Activated T-helper 1 cell treated with anti-CD3 and anti-CD28 coated beads, Interleukin-12 subunit alpha, Interleukin-12 subunit beta, Interleukin-2, Interleukin-4 antibody, amounts not matched to agents 30 ng/mL and 10 ng/mL and 1 ng/mL, durations not matched to agents 14 hours and 24 hours and 36 hours (primary cell): ENCODE results near the gene PIK3R6. TPM values are rescaled to one million over a fixed set of nuclear protein-coding genes. Genes with fewer than 3 reads are reported as not detected.
A peak's percentile ranks its signal among the peaks of the same experiment; 100 is the strongest.

Experiments
- DNase-seq: peaks from one replicate; pipeline ENCODE4 v3.0.0; 2021; ENCODE audit warnings: low spot score
- H3K27ac Mint-ChIP-seq: one replicate; pipeline ENCODE4 v1.8.0; 2021; ENCODE audit warnings: mild to moderate bottlenecking, mixed read lengths
- H3K27me3 Mint-ChIP-seq: one replicate; pipeline ENCODE4 v1.8.0; 2022; ENCODE audit warnings: mild to moderate bottlenecking, moderate library complexity, mixed read lengths; ENCODE audit not compliant: insufficient read depth
- H3K36me3 Mint-ChIP-seq: one replicate; pipeline ENCODE4 v1.8.0; 2021; ENCODE audit warnings: low read depth, mixed read lengths
- H3K4me1 Mint-ChIP-seq: one replicate; pipeline ENCODE4 v1.8.0; 2021; ENCODE audit warnings: low read depth, mixed read lengths
- H3K4me3 Mint-ChIP-seq: one replicate; pipeline ENCODE4 v1.8.0; 2021; ENCODE audit warnings: mild to moderate bottlenecking, moderate library complexity, mixed read lengths
- H3K9me3 Mint-ChIP-seq: one replicate; pipeline ENCODE4 v1.8.0; 2021; ENCODE audit warnings: mixed read lengths
- intact Hi-C: fragments of 100-400 bp; cut with micrococcal nuclease; formaldehyde crosslinking; loops from one replicate; pipeline ENCODE4 v1.15.1; 2024
- total RNA-seq: library from RNA; stranded (reverse); gene quantifications from 2 replicates; pipeline ENCODE4 v1.2.3, GENCODE V29; 2022

Gene PIK3R6
- total RNA-seq, 1 donor from 2014 or later, result 2.0 TPM

DNA sequence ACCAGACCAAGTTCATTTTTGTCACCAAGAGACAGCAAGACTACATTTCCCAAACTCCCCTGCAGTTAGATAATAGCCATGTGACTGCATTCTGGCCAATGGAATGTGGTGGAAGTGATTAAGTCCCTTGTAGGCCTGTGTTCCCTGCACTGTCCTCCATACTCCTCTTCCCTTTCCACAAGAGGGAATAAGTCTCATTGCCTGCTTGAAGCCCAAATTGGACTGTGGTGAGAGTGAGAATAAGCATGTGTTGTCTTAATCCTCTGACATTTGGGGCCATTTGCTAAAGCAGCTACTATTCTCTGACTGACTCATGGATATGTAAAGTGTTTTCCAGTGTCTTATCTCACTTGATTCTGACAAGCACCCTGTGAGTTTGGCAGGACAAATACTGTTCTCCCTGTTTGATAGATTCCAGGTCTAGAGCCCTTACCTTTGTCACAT lies 20.7 kb downstream of the PIK3R6 start:
- H3K27me3 Mint-ChIP-seq, result no peaks in the 10 kb centered on the region
- H3K4me1 Mint-ChIP-seq, result no peaks in the 10 kb centered on the region
- no peaks in the 10 kb centered on the region for H3K9me3 Mint-ChIP-seq
- intact Hi-C loops, result no loop called here
- DNase-seq, result no peak
- peaks cover 19% of the 10 kb centered on the region for H3K36me3 Mint-ChIP-seq
- no peak overlapping the region for H3K4me3 Mint-ChIP-seq
- no peak overlapping the region for H3K27ac Mint-ChIP-seq

DNA sequence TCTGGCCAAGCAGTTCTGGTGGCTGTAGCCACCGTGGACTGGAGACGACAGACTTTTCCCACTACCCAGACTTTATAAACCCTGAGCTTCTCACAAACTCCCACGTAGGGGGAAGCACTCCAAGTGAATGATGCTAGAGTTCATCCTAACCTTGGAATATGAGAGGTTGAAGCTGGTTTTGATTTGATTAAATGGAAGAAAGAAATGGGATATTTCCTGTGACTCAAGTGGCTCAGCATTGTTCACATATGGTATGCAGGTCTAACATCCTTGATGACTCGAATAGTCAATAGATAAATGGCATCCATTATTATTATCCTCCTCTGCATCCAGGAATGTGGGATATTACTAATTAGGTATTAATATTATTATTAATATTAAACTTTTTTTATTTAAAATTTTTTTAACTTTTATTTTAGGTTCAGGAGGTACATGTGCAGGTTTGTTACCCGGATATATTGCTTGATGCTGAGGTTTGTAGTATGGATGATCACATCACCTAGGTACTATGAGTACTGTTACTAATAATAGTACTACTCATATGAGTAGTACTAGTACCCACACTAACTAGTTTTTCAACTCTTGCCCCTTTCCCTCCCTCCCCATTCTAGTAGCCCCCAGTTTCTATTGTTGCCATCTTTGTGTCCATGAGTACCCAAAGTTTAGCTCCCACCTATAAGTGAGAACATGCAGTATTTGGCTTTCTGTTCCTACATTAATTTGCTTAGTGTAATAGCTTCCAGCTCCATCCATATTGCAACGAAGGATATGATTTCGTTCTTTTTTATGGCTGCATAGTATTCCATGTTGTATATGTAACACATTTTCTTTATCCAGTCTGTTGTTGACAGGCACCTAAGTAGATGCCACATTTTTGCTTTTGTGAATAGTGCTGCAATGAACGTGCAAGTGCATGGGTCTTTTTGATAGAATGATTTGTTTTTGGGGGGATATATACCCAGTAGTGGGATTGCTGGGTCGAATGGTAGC lies 22.9 kb downstream of the PIK3R6 start:
- Mint-ChIP-seq H3K4me3 (no peak overlapping the region), H3K27me3 (no peaks in the 10 kb centered on the region), H3K27ac (no peak overlapping the region), H3K4me1 (no peaks in the 10 kb centered on the region), H3K36me3 (peaks cover 16% of the 10 kb centered on the region), H3K9me3 (no peaks in the 10 kb centered on the region)
- DNase-seq, result no peak
- intact Hi-C loops, result no loop called here

DNA sequence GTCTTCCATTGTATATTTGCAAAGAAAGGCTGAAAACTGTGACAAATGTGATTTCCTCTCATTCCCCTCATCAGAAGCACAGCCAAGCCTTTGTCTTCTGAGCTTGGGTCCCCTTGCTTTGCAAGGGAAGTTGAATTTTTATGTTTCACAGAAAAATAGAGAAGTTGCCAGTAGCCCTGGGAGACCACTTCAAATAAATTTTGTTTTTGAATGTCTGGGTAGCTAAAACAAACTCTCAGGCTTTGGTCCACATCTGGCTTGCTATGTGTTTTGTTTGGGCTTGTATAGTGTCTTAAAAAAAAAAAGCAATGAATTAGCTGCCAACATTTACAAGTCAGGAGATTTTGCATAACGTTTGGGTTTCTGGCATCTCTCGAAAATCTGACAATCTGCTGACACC lies 24.1 kb downstream of the PIK3R6 start:
- intact Hi-C loops, result no loop called here

DNA sequence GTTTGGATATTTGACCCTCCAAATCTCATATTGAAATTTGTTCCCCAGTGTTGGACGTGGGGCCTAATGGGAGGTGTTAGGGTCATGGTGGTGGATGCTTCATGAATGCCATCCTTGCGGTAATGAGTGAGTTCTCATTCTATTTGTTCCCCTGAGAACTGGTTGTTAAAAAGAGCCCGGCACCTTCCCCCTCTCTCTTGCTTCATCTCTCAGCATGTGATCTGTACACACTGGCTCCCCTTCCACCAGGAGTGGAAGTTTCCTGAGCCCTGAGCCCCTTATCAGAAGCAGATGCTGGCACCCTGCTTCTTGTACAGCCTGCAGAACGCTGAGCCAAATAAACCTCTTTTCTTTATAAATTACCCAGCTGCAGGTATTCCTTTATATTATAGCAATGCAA lies 25.6 kb downstream of the PIK3R6 start:
- intact Hi-C loops, result no loop called here
- H3K36me3 Mint-ChIP-seq, result peaks cover 15% of the 10 kb centered on the region
- no peaks in the 10 kb centered on the region for H3K4me1 Mint-ChIP-seq

More for the DNA sequence above, 24.1 kb downstream of the PIK3R6 start:
- H3K27me3 Mint-ChIP-seq, result no peaks in the 10 kb centered on the region
- H3K36me3 Mint-ChIP-seq, result peaks cover 16% of the 10 kb centered on the region
- no peak for DNase-seq
- H3K9me3 Mint-ChIP-seq, result no peaks in the 10 kb centered on the region
- no peaks in the 10 kb centered on the region for H3K4me1 Mint-ChIP-seq
- H3K4me3 Mint-ChIP-seq, result no peak overlapping the region
- no peak overlapping the region for H3K27ac Mint-ChIP-seq

DNA sequence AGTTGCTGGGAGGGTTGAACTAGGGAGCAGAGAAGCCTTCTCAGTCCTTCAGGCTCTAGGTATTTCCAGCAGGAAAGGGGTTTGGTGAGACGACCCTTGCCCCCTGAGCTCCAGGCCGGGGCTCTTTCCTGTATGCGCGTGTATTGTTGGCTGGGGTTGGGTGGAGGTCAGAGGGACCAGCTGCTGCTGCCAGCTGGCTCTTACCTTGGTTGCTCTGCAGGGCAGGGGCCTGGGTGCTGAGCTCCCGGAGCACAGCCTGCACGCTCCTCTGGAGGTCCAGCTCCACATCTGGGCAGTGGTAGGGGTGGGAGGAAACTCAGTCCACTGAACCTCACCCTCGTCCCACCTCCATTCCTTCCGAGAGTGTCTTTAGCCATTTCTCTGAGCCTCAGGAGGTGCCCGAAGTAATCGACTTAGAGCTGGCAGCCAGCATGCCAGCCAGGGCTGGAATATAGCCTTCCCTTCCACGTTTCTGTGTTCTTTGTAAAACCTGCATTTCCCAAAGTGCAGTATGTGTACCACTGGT lies 28.0 kb downstream of the PIK3R6 start:
- no peak for DNase-seq
- Mint-ChIP-seq H3K4me3 (no peak overlapping the region), H3K27ac (no peak overlapping the region), H3K36me3 (peaks cover 3% of the 10 kb centered on the region), H3K9me3 (no peaks in the 10 kb centered on the region), H3K27me3 (no peaks in the 10 kb centered on the region), H3K4me1 (no peaks in the 10 kb centered on the region)
- intact Hi-C loops, result no loop called here

More for the DNA sequence above, 25.6 kb downstream of the PIK3R6 start:
- Mint-ChIP-seq H3K9me3 (no peaks in the 10 kb centered on the region), H3K4me3 (no peak overlapping the region), H3K27me3 (no peaks in the 10 kb centered on the region), H3K27ac (no peak overlapping the region)
- no peak for DNase-seq

DNA sequence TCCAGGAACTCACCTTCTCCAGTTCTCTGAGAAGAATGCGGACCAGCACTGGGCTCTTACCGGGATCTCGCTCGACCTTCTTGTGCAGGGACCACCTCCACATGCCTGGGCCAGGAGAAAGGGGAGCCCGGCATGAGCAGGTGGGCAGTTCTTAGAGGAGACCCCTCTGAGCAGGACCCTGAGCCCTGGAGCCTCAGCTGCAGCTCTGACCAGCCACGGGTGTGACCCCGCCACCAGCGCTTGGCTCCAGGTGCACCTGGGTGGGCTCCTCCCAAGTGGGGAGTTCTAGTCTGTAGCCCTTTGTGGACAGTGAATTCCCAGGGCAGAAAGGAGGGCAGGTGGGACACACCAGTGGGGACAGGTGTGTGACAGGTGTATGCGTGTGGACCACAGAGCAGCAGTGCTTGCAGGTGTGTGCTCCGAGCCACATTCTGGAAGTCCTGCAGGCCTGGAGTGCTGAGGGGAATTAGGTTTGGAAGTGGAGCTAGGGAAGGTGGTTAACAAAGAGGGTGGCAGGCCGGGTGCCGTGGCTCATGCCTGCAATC lies 28.9 kb downstream of the PIK3R6 start:
- intact Hi-C loops, result no loop called here

DNA sequence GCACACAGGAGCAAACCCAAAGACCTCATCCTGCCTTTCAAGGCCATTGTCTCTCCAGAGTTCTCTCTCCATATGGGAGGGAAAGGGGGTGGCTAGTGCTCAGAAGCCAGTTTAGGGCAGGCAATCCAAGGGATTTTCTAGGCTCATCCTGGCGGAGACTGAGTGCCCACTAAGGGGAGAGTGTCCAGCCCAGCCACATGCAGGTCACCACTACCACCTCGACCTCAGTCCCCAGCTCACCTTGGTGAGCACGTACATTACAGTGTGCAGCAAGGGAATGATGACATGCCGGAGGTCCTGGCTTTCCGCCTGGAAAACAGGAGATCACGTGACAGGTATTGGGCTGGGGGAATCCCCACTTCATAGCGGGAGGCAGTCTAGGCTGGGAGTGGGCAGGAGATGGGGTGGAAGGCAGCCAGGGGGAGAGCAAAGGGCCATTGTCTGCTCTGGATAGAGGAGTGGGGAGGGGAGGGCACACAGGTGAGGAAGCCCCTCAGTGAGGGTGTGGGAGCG lies 29.9 kb downstream of the PIK3R6 start:
- no peak for DNase-seq
- Mint-ChIP-seq H3K36me3 (peaks cover 3% of the 10 kb centered on the region), H3K4me1 (no peaks in the 10 kb centered on the region), H3K4me3 (no peak overlapping the region), H3K27me3 (no peaks in the 10 kb centered on the region), H3K9me3 (no peaks in the 10 kb centered on the region), H3K27ac (no peak overlapping the region)
- intact Hi-C loops, result no loop called here

More for the DNA sequence above, 28.9 kb downstream of the PIK3R6 start:
- H3K4me1 Mint-ChIP-seq, result no peaks in the 10 kb centered on the region
- DNase-seq, result no peak
- H3K9me3 Mint-ChIP-seq, result no peaks in the 10 kb centered on the region
- H3K27me3 Mint-ChIP-seq, result no peaks in the 10 kb centered on the region
- no peak overlapping the region for H3K27ac Mint-ChIP-seq
- no peak overlapping the region for H3K4me3 Mint-ChIP-seq
- peaks cover 5% of the 10 kb centered on the region for H3K36me3 Mint-ChIP-seq

DNA sequence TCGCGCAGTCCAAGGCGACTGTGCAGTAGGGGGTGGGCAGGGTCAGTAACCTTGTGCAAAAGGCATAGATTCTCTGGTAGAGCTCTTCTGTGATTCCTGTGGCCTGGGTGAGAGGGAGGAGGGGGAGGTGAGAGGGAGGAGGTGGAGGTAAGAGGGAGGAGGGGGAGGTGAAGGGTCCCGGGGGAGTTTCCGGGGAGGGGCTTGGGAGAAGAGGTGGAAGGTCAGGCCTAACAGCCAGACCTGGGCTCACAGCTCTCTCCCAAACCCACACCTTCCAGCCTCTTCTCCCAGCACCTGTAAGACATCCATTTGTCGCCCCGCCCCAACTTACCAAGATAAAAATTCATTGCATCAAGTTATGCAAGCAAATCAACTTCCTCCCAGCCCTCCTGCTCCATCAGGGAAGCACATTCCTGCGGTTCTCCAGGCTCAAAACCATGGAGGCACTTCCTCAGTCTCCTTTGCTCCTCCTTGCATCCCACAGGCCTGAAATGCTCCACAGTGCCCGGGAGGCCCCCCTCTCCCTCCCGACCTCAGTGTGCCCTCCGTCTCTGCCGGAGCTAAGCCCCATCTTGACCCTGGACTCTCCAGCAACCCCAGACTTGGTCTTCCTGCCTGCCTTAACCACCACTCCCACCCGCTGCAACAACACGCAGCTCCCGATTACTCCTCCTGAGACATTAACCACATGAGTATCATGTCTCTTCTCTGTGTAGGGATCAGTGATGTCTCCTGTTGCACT lies 30.5 kb downstream of the PIK3R6 start:
- Mint-ChIP-seq H3K27ac (no peak overlapping the region), H3K4me1 (no peaks in the 10 kb centered on the region), H3K4me3 (no peak overlapping the region), H3K27me3 (no peaks in the 10 kb centered on the region), H3K36me3 (peaks cover 3% of the 10 kb centered on the region), H3K9me3 (no peaks in the 10 kb centered on the region)
- intact Hi-C loops, result no loop called here
- no peak for DNase-seq

DNA sequence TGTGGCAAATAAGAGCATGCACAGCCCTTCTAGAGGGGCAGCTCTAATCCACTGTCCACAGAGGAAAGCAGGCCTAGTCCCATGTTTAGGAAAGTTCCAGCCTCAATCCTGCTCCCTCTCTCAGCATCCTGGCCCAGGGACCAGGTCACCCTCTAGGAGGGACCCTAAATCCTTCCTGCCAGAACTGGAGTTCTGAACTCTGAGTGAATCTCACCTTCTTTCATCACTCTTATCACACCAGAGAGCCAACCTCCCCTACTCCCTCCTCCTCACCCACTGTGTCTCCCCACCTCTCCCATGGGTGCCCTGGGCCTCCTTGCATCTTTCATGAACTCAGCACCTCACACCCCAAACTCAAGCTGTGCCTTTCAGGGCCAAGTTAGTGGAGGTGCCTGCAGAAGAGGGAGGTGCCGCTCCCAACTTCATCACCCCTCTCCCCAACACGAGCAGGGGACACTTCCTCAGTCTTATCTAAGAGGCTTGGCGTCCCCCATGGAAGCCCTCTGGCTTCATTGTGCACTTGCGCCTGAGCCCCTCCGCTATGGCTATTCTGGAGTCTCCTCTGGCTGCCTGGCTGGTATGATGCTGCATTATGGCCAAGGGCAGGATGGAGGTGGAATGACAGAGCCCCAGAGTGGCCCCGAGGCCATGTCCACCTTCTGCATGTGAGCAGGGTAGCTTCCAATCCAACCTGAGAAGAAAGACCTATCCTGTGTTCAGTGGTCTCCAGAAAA lies 31.7 kb downstream of the PIK3R6 start:
- Mint-ChIP-seq H3K4me3 (no peak overlapping the region), H3K27me3 (no peaks in the 10 kb centered on the region), H3K36me3 (peaks cover 3% of the 10 kb centered on the region), H3K4me1 (no peaks in the 10 kb centered on the region), H3K27ac (no peak overlapping the region), H3K9me3 (no peaks in the 10 kb centered on the region)
- DNase-seq, result no peak
- intact Hi-C loops, result no loop called here

DNA sequence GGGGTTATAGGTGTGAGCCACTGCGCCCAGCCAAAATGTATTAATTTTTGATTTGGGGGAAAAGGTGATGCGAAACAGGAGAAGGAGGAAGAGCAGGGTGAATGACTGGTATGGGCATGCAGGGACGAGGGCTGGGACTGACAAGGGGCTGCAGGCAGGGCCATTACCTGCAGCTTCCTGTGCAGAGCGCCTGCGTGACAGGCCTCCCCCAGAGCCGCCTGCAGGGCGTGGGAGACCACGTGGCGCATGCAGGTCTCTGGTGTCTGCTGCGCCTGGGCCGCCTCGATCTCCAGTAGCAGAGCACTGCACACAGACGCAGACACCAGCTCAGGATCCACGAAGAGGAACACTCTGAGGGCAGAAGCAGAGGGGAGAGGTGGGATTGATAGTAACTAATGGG lies 32.4 kb downstream of the PIK3R6 start:
- peaks cover 3% of the 10 kb centered on the region for H3K36me3 Mint-ChIP-seq
- H3K9me3 Mint-ChIP-seq, result no peaks in the 10 kb centered on the region
- H3K27me3 Mint-ChIP-seq, result no peaks in the 10 kb centered on the region
- H3K27ac Mint-ChIP-seq, result no peak overlapping the region
- intact Hi-C loops, result no loop called here
- H3K4me1 Mint-ChIP-seq, result no peaks in the 10 kb centered on the region
- no peak for DNase-seq
- H3K4me3 Mint-ChIP-seq, result no peak overlapping the region

DNA sequence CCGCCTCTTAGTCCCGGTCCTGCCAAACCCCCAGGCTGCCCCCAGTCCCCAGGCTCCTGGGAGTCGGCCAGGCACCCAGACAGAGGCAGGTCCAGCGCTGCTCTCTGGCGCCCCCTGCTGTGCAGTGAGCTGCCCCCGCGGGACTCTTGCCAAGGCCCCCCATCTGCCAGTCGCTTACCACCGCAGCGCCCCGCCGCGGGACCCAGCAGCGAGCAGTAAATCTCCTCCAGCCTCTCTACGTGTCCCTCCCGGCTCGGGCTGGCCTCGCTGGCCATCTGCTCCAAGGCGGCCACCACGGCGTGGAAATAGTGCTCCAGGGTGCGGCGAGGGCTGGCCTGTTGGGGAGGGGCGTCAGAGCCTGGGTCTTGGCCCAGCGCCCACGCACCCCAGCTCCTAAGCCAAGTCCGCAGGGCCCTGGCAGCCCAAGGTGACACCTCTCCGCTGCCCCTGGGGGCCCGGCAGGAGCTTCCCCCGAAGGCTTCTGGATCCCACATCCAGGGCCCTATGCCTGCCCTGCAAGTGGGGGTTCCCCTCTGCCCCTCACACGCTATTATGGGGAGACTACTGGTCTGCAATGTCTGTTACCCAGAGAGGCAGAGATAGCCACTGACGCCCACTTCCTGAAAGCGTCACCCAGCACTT lies 34.6 kb downstream of the PIK3R6 start:
- Mint-ChIP-seq H3K4me1 (no peaks in the 10 kb centered on the region), H3K9me3 (no peaks in the 10 kb centered on the region), H3K27me3 (no peaks in the 10 kb centered on the region), H3K27ac (no peak overlapping the region), H3K4me3 (no peak overlapping the region), H3K36me3 (peaks cover 3% of the 10 kb centered on the region)
- intact Hi-C loops, result no loop called here
- DNase-seq, result peak; percentile 11
